IMR-90 (cell line): ENCODE measurements around the gene TFDP2. TPM values are rescaled to one million over a fixed set of nuclear protein-coding genes. Genes with fewer than 3 reads are reported as not detected.

Source experiments
- ATAC-seq: fragments of 200-7000 bp; cut with Tn5 transposase; 2 replicates; pipeline ENCODE4 v1.9.1; 2020; ENCODE audit warnings: low read depth, mild to moderate bottlenecking, moderate library complexity
- BruUV-seq: library from RNA; stranded (reverse); fragments of 400-500 nt; replicated peaks from 2 replicates; lab custom pipeline; 2021; lab: Mats Ljungman, UMichigan
- CTCF ChIA-PET: fragments of 300-600 bp; formaldehyde crosslinking; extraction: SDS; loops from one replicate; lab custom pipeline; 2021; ENCODE audit warnings: antibody characterized with exemption; lab: Yijun Ruan, JAX
- POLR2A ChIA-PET: fragments of 300-600 bp; sonication (Branson Sonifier 250); formaldehyde crosslinking; loops from one replicate; lab custom pipeline; 2022; ENCODE audit warnings: antibody characterized with exemption; ENCODE audit not compliant: unreplicated experiment; lab: Charles Lee
- DNase-seq: peaks from one replicate; pipeline ENCODE4 v3.0.0; 2013
- H2AFZ ChIP-seq: replicated peaks from 2 replicates; pipeline ENCODE3; 2013; ENCODE audit warnings: low read length, mild to moderate bottlenecking; ENCODE audit not compliant: poor library complexity
- H2AK5ac ChIP-seq: 2 replicates; pipeline ENCODE4 v1.6.1; 2013; ENCODE audit warnings: low read depth, low read length, inconsistent platforms
- H2AK9ac ChIP-seq: replicated peaks from 2 replicates; pipeline ENCODE3; 2013; ENCODE audit warnings: mild to moderate bottlenecking, low read depth, low read length, moderate library complexity; ENCODE audit not compliant: poor library complexity
- H2BK120ac ChIP-seq: 2 replicates; pipeline ENCODE4 v1.6.1; 2013; ENCODE audit warnings: low read depth, low read length, inconsistent platforms
- H2BK15ac ChIP-seq: 3 replicates; pipeline ENCODE4 v1.6.1; 2013; ENCODE audit warnings: low read depth, low read length, inconsistent platforms
- H2BK20ac ChIP-seq: 2 replicates; pipeline ENCODE4 v1.6.1; 2013; ENCODE audit warnings: low read depth, mild to moderate bottlenecking, inconsistent platforms, low read length, moderate library complexity
- H2BK5ac ChIP-seq: 2 replicates; pipeline ENCODE4 v1.6.1; 2013; ENCODE audit warnings: mild to moderate bottlenecking, low read depth, low read length, inconsistent platforms; ENCODE audit not compliant: poor library complexity, severe bottlenecking
- H3K14ac ChIP-seq: replicated peaks from 2 replicates; pipeline ENCODE4 v1.6.1; 2013; ENCODE audit warnings: low read depth, low read length, inconsistent platforms
- H3K18ac ChIP-seq: 2 replicates; pipeline ENCODE4 v1.6.1; 2013; ENCODE audit warnings: low read depth, low read length, control low read depth
- H3K23ac ChIP-seq: 2 replicates; pipeline ENCODE4 v1.6.1; 2013; ENCODE audit warnings: low read depth, low read length, inconsistent platforms
- H3K27ac ChIP-seq: 2 replicates; pipeline ENCODE4 v1.5.1; 2013; ENCODE audit warnings: mild to moderate bottlenecking, control low read depth, low read length; ENCODE audit not compliant: insufficient read depth
- H3K27me3 ChIP-seq: 2 replicates; pipeline ENCODE4 v1.6.1; 2013; ENCODE audit warnings: low read length; ENCODE audit not compliant: control insufficient read depth, insufficient read depth
- H3K36me3 ChIP-seq: 2 replicates; pipeline ENCODE4 v1.6.1; 2013; ENCODE audit warnings: low read length, mixed read lengths; ENCODE audit not compliant: control insufficient read depth, insufficient read depth
- H3K4ac ChIP-seq: 2 replicates; pipeline ENCODE4 v1.6.1; 2013; ENCODE audit warnings: low read depth, low read length, inconsistent platforms
- H3K4me1 ChIP-seq: 2 replicates; pipeline ENCODE4 v1.6.1; 2013; ENCODE audit warnings: low read length, mixed read lengths; ENCODE audit not compliant: control insufficient read depth, insufficient read depth
- H3K4me2 ChIP-seq: 2 replicates; pipeline ENCODE4 v1.6.1; 2013; ENCODE audit warnings: low read depth, mild to moderate bottlenecking, control low read depth, low read length, moderate library complexity
- H3K4me3 ChIP-seq: 2 replicates; pipeline ENCODE4 v1.5.1; 2013; ENCODE audit warnings: low read depth, mild to moderate bottlenecking, control low read depth, low read length, moderate library complexity; ENCODE audit not compliant: insufficient read depth
- H3K56ac ChIP-seq: 2 replicates; pipeline ENCODE4 v1.6.1; 2013; ENCODE audit warnings: low read length, inconsistent platforms; ENCODE audit not compliant: insufficient read depth; ENCODE audit errors: extremely low read depth
- H3K79me1 ChIP-seq, 2 experiments: 2 replicates each; pipeline ENCODE4 v1.6.1; 2013; ENCODE audit warnings: low read length in 2 of 2, inconsistent platforms in 1 of 2, low read depth in 1 of 2
- H3K9ac ChIP-seq: 2 replicates; pipeline ENCODE4 v1.6.1; 2013; ENCODE audit warnings: low read depth, low read length, control low read depth
- H3K9me1 ChIP-seq: 2 replicates; pipeline ENCODE4 v1.6.1; 2013; ENCODE audit warnings: low read length, inconsistent platforms; ENCODE audit not compliant: insufficient read depth
- H3K9me3 ChIP-seq: 2 replicates; pipeline ENCODE4 v1.6.1; 2013; ENCODE audit warnings: low read length; ENCODE audit not compliant: control insufficient read depth, insufficient read depth
- H4K20me1 ChIP-seq: 2 replicates; pipeline ENCODE4 v1.6.1; 2013; ENCODE audit warnings: low read length, inconsistent platforms; ENCODE audit not compliant: insufficient read depth
- H4K5ac ChIP-seq: 2 replicates; pipeline ENCODE4 v1.6.1; 2013; ENCODE audit warnings: mild to moderate bottlenecking, low read depth, low read length, control low read depth
- H4K8ac ChIP-seq, 2 experiments: 2 replicates each; pipeline ENCODE4 v1.6.1; 2013; ENCODE audit warnings: low read depth in 2 of 2, low read length in 2 of 2, control low read depth in 1 of 2, inconsistent platforms in 1 of 2
- H4K91ac ChIP-seq: 2 replicates; pipeline ENCODE4 v1.6.1; 2013; ENCODE audit warnings: low read depth, low read length, inconsistent platforms; ENCODE audit not compliant: insufficient read depth
- CEBPB ChIP-seq: IDR thresholded peaks from 2 replicates; pipeline ENCODE4 v1.6.1; 2012; ENCODE audit warnings: low read depth, low read length, improper control_type of control experiment
- MAFK ChIP-seq: IDR thresholded peaks from 2 replicates; pipeline ENCODE4 v1.6.1; 2012; ENCODE audit warnings: low read depth, low read length, improper control_type of control experiment
- MAZ ChIP-seq: IDR thresholded peaks from 2 replicates; pipeline ENCODE4 v1.6.1; 2012; ENCODE audit warnings: low read depth, mild to moderate bottlenecking, low read length, improper control_type of control experiment, moderate library complexity, borderline replicate concordance
- RAD21 ChIP-seq: IDR thresholded peaks from 2 replicates; pipeline ENCODE4 v1.6.1; 2012; ENCODE audit warnings: low read length, improper control_type of control experiment
- WGBS, 2 experiments: methylation state at CpG; one replicate each; pipeline versions ENCODE4 v1.1.5 to v1.1.7; 2013; ENCODE audit warnings: missing lambda C conversion rate in 2 of 2; ENCODE audit not compliant: insufficient read length in 1 of 2; ENCODE audit errors: extremely low coverage in 2 of 2; 5-methylcytosine and 5-hydroxymethylcytosine counted together
- dilution Hi-C: fragments of 300-500 bp; cut with HindIII; formaldehyde crosslinking; loops from one replicate; pipeline ENCODE4 v1.14.3; 2018; ENCODE audit warnings: low sequenced_read_pairs; ENCODE audit not compliant: unreplicated experiment
- in situ Hi-C: fragments of 300-500 bp; cut with MboI; formaldehyde crosslinking; loops from 3 replicates; pipeline ENCODE4 v1.14.3; 2019; ENCODE audit warnings: low sequenced_read_pairs, inconsistent platforms, mixed read lengths
- intact Hi-C: fragments of 100-400 bp; cut with micrococcal nuclease; formaldehyde crosslinking; loops from 2 replicates; pipeline ENCODE4 v1.10.0; 2022
- polyA plus RNA-seq, 3 experiments: library from polyadenylated mRNA; depleted of rRNA; stranded (reverse); fragments of >200 nt; gene quantifications; 2 replicates each; pipeline ENCODE4 v1.2.3, GENCODE V29; 2012; ENCODE audit warnings: low replicate concordance in 1 of 3
- total RNA-seq: library from RNA; depleted of rRNA; stranded (reverse); fragments of >200 nt; gene quantifications from 2 replicates; pipeline ENCODE4 v1.2.3, GENCODE V29; 2012

The TFDP2 gene
- total and polyA plus RNA-seq, 2 of the 4 experiments (the other 2 are of a cell fraction), result 10.7 to 23.7 TPM

DNA sequence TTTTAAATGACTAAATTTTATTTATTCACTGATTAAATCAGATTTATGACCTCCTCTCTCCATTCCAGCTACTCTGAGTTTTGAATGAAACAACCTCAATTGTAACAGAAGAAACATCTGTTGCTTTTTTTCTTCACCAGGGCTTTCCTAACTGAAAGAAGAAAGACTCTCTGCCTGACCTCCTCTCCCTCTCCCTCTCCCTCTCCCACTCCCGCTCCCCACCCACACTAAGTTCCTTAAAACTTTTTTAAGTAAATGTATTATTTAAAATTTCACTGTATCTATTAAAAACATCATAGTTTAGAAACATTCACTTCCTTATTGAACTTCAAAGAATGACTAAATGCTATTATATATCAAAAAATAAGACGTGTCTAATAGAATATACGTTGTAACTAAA, 122.0 kb downstream of the TFDP2 start:
- Histone ChIP-seq H3K27ac (no peak overlapping the region), H2BK5ac (no peak overlapping the region), H3K36me3 (no peaks in the 10 kb centered on the region), H3K27me3 (no peaks in the 10 kb centered on the region), H2AK9ac (no peak overlapping the region), H2BK20ac (no peak overlapping the region), H3K14ac (no peak overlapping the region), H2AFZ (no peak overlapping the region), H4K91ac (no peak overlapping the region), H3K4ac (no peak overlapping the region), H3K4me3 (no peak overlapping the region; the same call in 1 of the 2 replicates), H2BK15ac (no peak overlapping the region), H3K9me3 (no peaks in the 10 kb centered on the region), H3K4me2 (peak overlapping the region; percentile 79), H3K56ac (no peak overlapping the region), H3K18ac (no peak overlapping the region), H3K4me1 (no peaks in the 10 kb centered on the region), H3K9ac (no peak overlapping the region), H2BK120ac (no peak overlapping the region), H3K9me1 (no peaks in the 10 kb centered on the region), H3K79me1 (peaks cover 0 to 6% of the 10 kb centered on the region in 2 experiments; a peak in 1 of 4 replicates), H2AK5ac (no peak overlapping the region), H4K5ac (no peak overlapping the region), H3K23ac (no peak overlapping the region), H4K20me1 (no peaks in the 10 kb centered on the region), H4K8ac (no peak overlapping the region; a peak in 1 of 4 replicates)
- CTCF ChIA-PET, result no interaction called here
- no CpG with 5 or more reads among the region's 3 CpGs for WGBS, 2 experiments
- ATAC-seq, result no peak
- BruUV-seq, result no TSS peak
- DNase-seq, result no peak
- POLR2A ChIA-PET, result no interaction called here
- in situ Hi-C loops, result no loop called here
- dilution Hi-C loops, result no loop called here
- intact Hi-C loops, result no loop called here
- TF ChIP-seq MAFK, result no peak
- no peak for TF ChIP-seq CEBPB
- no peak for TF ChIP-seq RAD21
- TF ChIP-seq MAZ, result no peak
